Amniotic epithelial cell (primary cell): ENCODE results near the gene TSN.

Experiments
- DNase-seq: peaks from one replicate; pipeline ENCODE4 v3.0.0-alpha.2; 2010; ENCODE audit warnings: low read depth

The TSN gene

DNA sequence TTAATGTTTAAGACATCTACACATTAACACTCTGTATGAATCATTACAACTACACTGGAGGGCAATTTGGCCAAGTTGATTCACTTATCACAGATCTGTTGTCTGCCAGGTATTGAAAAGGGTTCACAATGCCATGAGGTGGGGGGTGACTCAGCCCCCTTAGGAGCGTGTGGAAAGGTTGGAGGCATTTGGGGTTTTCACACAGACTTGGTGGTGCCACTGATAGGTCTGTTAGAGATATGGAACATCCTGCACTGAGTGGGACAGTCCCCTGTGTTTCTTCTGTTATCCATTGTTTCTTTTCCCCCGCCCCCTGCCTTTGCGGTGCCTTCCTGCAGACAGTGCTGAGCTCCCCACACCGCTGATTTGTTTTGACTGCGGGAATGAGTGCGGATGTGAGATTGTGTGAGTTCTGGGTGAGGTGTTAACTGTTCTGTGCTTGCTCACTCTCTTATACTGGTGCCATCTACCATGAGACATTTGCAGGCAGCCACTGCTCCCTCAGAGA is 9.3 kb upstream of the TSN start:
- DNase-seq: no peak

DNA sequence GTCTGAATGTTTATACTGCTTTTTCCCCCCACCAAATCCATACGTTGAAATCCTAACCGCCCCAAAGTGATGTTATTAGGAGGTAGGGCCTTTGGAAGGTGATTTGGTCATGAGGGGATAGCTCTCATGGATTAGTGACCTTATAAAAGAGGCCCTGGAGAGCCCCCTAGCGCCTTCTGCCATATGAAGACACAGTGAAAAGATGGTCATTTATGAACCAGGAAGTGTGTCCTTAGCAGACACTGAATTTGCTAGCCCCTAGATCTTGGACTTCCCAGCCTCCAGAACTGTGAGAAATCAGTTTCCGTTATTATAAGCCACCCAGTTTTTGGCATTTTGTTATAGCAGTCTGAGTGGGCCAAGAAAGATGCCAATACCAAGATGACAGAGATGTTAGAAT is 7.2 kb upstream of the TSN start:
- DNase-seq: peak; percentile 48

DNA sequence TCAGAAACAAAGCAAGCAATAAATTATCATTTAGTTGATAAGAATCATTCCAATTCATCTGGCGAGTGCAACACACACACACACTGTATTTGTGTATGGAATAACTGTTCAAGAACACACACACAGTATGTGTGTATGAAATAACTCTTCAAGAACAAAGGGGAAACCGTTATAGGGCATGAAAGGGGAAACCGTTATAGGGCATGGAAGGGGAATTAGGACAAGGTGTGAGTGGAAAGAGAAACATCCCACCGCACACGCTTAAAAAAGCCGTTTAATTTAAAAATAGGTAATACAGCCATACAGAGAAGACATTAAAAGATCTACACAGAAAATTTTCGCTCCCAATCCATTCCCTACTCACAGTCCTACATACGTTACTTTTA is 607 bp upstream of the TSN start:
- no peak for DNase-seq

DNA sequence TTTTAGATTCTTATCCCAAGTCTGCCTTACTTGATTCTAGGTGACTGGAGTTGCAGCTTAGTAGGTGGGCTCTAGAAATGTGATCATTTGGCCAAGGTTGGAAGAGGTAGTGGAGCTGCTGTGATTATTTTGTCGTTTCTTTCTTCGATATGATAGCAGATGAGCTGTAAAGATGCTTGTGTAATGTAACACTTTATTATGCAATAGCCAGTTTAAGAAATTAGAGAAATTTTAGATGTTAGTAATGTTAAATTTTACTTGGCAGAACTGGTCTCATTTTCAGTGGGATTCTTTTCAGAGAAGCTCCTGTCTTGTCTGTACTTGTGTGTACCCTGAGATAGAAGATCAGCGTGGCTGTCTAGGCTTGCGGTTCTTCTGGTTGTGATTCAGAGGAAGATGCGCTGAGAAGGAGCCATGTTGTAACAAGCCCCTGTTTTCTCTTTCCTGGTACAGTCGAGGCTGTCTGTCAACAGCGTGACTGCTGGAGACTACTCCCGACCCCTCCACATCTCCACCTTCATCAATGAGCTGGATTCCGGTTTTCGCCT is 9.3 kb downstream of the TSN start:
- no peak for DNase-seq

DNA sequence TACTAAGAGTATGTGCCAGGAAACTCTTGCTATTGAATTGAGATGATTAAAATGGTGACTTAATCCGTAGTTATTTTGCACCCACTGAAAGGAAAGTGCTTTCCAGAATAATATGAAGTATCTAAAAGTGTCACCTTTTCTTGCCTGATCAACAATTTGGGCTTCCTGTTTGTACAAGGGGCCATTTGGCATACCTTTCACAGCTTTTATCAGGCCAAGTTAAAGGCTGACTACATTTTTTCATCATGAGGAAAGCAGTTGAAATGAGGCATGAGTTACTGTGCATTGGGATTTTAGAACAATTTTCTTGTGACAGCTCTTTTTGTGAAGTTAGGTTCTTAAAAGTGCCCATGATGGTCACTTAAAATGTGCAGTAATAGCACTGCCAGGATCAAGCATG is 11.2 kb downstream of the TSN start:
- no peak for DNase-seq

DNA sequence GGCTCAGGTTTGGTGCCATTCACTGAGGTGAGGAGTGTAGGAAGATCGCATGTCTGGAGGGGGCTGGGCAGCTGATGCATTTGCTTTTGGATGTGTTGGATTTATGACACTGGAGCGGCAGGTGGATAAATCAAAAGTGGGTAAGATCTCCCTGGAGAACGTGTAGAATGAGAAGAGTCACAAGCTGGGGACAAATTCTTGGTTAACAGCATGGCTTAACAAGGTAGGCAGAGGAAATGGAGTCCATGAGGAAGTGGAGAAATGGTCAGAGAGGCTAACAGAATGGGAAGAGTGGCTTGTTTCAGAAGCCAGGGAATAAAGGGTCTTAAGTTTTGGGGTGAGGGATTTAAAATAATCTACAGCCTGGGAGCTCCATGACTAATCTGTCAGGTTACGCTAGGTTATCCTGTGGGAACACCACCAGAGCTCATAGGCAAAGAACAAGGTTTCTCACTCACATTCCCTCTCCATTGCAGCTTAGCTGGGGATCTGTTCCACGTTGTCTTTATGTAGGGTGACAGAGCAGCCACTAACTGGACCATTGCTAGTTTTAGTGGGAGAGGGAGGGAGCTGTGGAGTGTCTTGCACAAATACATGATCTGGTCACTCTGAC is 12.8 kb downstream of the TSN start:
- DNase-seq: no peak

DNA sequence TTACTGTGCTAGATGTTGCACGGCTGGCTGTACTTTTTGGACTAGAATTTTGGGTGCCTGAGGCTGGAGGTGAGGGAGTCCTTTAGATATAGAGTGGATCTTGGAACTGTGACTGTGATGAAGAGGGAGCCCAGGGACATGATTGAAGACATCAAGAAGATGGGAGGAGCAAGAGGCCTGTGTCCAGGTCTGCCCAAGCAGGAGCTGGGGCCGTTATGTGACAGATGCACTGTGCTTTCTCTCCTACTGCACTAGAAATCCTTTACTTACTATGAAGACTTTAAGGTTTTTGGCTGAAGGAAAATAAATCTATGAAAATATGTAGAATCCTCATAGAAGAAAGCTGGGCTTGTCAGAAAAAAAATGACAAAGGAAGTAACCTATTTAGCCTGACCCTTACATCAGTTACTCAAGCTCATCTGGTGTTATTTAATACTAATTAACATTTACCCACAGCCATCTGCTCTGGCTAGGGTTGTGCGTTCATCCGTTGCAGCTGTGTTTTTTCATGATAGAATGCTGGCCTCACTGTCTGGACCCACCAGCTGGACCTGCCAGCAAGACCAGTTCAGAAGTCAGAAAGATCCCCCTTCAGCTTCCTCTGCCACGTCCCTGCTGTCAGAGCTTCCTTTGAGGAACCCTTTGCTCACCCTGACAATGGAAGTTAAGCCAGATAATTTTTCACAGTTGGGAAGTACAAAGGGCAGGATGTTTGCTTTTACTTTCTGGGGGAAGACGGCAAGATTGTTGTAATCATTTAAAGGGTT is 16.7 kb downstream of the TSN start:
- no peak for DNase-seq

DNA sequence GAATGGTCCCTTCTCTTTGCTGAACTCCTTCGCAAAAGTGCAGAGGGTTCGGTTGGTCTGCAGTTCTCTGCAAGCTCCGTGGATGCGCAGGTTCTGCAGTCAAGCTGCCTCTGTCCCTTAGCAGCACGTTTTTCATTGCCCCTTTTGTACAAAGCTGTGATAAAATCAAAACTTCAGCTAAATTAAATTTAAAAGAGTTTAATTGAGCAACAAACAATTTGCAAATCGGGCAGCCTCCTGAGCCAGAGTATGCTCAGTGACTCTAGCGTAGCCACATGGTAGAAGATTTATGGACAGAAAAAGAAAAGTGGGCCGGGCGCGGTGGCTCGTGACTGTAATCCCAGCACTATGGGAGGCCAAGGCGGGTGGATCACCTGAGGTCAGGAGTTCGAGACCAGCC is 18.8 kb downstream of the TSN start:
- no peak for DNase-seq

DNA sequence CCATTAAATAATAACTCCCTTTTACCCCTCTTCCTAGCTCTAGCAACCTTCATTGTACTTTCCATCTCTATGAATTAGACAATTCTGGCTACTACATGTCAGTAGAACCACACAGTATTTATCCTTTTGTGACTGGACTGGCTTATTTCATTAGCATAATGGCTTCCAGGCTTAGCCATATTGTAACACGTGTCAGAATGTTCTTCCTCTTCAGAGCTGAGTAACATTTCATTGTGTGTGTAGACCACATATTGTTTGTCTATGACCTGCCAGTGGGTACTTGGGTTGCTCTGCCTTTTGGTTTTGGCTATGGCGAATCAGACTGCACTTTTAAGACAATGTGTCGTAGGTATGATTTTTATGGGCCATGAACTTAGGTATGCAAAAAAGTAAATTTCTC is 20.9 kb downstream of the TSN start:
- DNase-seq: no peak

DNA sequence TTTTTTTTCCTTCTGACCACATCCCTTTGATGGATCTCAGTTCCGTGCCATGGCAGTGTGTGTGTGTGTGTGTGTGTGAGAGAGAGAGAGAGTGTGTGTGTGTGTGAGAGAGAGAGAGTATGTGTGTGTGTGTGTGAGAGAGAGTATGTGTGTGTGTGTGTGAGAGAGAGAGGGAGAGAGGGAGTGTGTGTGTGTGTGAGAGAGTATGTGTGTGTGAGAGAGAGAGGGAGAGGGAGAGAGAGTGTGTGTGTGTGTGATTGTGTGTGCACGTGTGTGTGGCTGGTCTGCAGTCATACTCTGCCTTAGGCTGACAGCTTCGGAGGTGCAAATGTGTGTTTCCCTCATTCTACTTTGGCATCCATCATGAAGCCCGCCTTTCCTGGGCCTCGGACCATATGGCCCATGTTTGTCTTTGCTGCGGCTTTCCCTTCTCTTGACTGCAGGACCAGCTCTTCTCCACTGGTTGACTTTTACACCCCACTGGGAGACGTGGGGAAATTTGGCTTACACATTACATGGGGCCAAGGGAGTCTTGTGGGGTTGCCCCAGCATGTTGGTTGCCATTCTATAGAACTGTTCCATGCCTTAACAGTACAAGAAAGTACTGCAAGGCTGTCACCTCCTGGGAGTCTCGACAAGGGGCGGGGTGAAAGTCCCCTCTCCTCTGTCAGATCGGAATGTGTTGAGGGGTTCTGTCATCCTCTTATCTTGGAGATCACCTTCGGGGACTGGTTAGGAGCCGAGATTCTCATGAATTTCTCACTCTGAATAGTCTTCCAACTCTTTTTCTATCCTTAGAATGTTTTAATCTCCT is 21.6 kb downstream of the TSN start:
- no peak for DNase-seq

- peak; percentile 65 for DNase-seq
Observed at GRCh38 chr2:121777699-121778058, 22.2 kb downstream of the TSN start.

- DNase-seq: no peak
Observed at GRCh38 chr2:121778741-121779487, 23.5 kb downstream of the TSN start.

DNA sequence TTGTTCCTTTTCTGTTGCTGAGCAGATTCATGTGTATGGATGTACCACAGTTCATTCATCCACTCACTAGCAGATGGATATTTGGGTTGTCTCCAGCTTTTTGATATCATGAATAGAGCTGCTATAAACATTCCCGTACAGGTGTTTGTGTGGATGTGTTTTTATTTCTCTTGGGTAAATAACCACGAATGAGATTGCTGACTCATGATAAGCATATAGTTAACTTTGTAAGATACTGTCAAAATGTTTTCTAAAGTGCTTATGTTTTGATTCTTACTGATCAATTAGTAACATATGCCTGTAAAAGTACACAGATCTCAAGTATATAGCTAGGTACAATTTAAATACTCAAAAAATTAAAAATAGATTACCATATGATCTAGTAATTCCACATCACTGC is 27.7 kb downstream of the TSN start:
- DNase-seq: no peak

- no peak for DNase-seq
Observed at GRCh38 chr2:121788685-121789084, 33.2 kb downstream of the TSN start.

- DNase-seq: peak; percentile 80
Observed at GRCh38 chr2:121790276-121790956, 35.0 kb downstream of the TSN start.

- DNase-seq: no peak
Observed at GRCh38 chr2:121791290-121791689, 35.8 kb downstream of the TSN start.

GRCh38 chr2:121791801-121792221 is 36.4 kb downstream of the TSN start:
- DNase-seq: no peak

DNA sequence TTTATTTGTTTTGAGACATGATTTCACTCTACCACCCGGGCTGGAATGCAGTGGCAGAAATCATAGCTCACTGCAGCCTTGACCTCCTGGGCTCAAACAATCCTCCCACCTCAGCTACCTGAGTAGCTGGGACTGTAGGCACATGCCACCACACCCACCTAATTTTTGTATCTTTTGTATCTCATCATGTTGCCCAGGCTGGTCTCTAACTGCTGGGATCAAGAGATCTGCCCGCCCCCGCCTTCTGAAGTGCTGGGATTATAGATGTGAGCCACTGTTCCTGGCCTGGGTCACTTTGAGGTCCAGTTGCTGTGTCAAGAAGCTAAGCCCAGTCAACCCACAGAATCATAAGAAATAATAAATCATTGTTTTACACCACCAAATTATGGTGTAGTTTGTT is 38.4 kb downstream of the TSN start:
- no peak for DNase-seq

- DNase-seq: no peak
Observed at GRCh38 chr2:121794233-121794632, 38.8 kb downstream of the TSN start.

GRCh38 chr2:121796239-121796638 is 40.8 kb downstream of the TSN start:
- DNase-seq: no peak

GRCh38 chr2:121798617-121799016 is 43.2 kb downstream of the TSN start:
- DNase-seq: no peak
